ENCODE data around the gene DGKQ.

GRCh38 chr4:1010395-1011021 is 37.1 kb upstream of the DGKQ start:
- no peak for TF ChIP-seq CTCF (IDR thresholded peaks at IDR 0.05)
- no peak for TF ChIP-seq POLR2A (IDR thresholded peaks at IDR 0.05)
